Keratinocyte (primary cell): ENCODE data around the gene WRAP73. TPM values are rescaled to one million over a fixed set of nuclear protein-coding genes. Genes with fewer than 3 reads are reported as not detected.

Experiments
- DNase-seq: peaks from one replicate; pipeline ENCODE4 v3.0.0-alpha.2; 2011; ENCODE audit warnings: low read depth, missing footprints, low spot score
- FAIRE-seq: peaks from 2 replicates; lab custom pipeline; 2011; peaks lifted over from hg19 to GRCh38; lab: Jason Lieb, UNC
- H2AFZ ChIP-seq: 2 replicates; pipeline ENCODE4 v1.6.0; 2012; ENCODE audit warnings: low read length, control low read depth, inconsistent platforms; ENCODE audit not compliant: control insufficient read depth
- H3K27ac ChIP-seq: 2 replicates; pipeline ENCODE4 v1.5.1; 2011; ENCODE audit warnings: low read length; ENCODE audit not compliant: control insufficient read depth, insufficient read depth
- H3K27me3 ChIP-seq: 3 replicates; pipeline ENCODE4 v1.6.0; 2011; ENCODE audit warnings: low read length; ENCODE audit not compliant: control insufficient read depth, insufficient read depth; ENCODE audit errors: extremely low read depth
- H3K36me3 ChIP-seq, 2 experiments: 2 replicates in 1 of 2; 3 replicates in 1 of 2; pipeline ENCODE4 v1.5.1; 2011; ENCODE audit warnings: low read length in 2 of 2, mild to moderate bottlenecking in 1 of 2; ENCODE audit not compliant: control insufficient read depth in 2 of 2, insufficient read depth in 2 of 2; ENCODE audit errors: extremely low read depth in 1 of 2
- H3K4me1 ChIP-seq: 3 replicates; pipeline ENCODE4 v1.5.1; 2011; ENCODE audit warnings: low read length; ENCODE audit not compliant: control insufficient read depth, insufficient read depth; ENCODE audit errors: extremely low read depth
- H3K4me2 ChIP-seq: 3 replicates; pipeline ENCODE4 v1.6.0; 2011; ENCODE audit warnings: low read depth, low read length; ENCODE audit not compliant: control insufficient read depth, insufficient read depth; ENCODE audit errors: extremely low read depth
- H3K4me3 ChIP-seq, 3 experiments: fragments of 200-600 bp in 1 of 3; sonication (generic) in 1 of 3; 2 replicates in 2 of 3; 3 replicates in 1 of 3; pipeline ENCODE4 v1.5.1; 2011 to 2016; ENCODE audit warnings: low read length in 3 of 3, mild to moderate bottlenecking in 3 of 3, control low read depth in 2 of 3, inconsistent platforms in 1 of 3, low read depth in 1 of 3, mixed read lengths in 1 of 3, mixed run types in 1 of 3, moderate library complexity in 1 of 3; ENCODE audit not compliant: control insufficient read depth in 2 of 3, insufficient read depth in 2 of 3; ENCODE audit errors: extremely low read depth in 1 of 3
- H3K79me2 ChIP-seq: 2 replicates; pipeline ENCODE4 v1.6.0; 2012; ENCODE audit warnings: low read length; ENCODE audit not compliant: control insufficient read depth, insufficient read depth
- H3K9ac ChIP-seq: 3 replicates; pipeline ENCODE4 v1.6.0; 2011; ENCODE audit warnings: low read length; ENCODE audit not compliant: control insufficient read depth, insufficient read depth; ENCODE audit errors: extremely low read depth
- H3K9me1 ChIP-seq: 3 replicates; pipeline ENCODE4 v1.6.0; 2011; ENCODE audit warnings: low read length; ENCODE audit not compliant: control insufficient read depth, insufficient read depth; ENCODE audit errors: extremely low read depth
- H3K9me3 ChIP-seq: 2 replicates; pipeline ENCODE4 v1.5.1; 2012; ENCODE audit warnings: low read depth, low read length; ENCODE audit not compliant: control insufficient read depth
- H4K20me1 ChIP-seq: 3 replicates; pipeline ENCODE4 v1.6.0; 2011; ENCODE audit warnings: low read length; ENCODE audit not compliant: control insufficient read depth, insufficient read depth; ENCODE audit errors: extremely low read depth
- EZH2 ChIP-seq: IDR thresholded peaks from one replicate; pipeline ENCODE4 v1.6.1; 2012; ENCODE audit warnings: inconsistent platforms, mild to moderate bottlenecking, low read length, moderate library complexity
- dilution Hi-C: fragments of 300-500 bp; cut with MboI; formaldehyde crosslinking; loops from one replicate; pipeline ENCODE4 v1.7.0; 2020; ENCODE audit warnings: low sequenced_read_pairs; ENCODE audit not compliant: extremely low pct_ligation_motif_present
- polyA plus RNA-seq, 5 experiments: library from polyadenylated mRNA; depleted of rRNA in 3 of 5; stranded (reverse) in 3 of 5; stranded (forward) in 1 of 5; unstranded in 1 of 5; fragments of >200 nt; gene quantifications; 1 replicate in 1 of 5; 2 replicates in 3 of 5; 3 replicates in 1 of 5; pipeline versions ENCODE4 v1.2.1 to v1.2.3, GENCODE V29; 2011 to 2012; ENCODE audit warnings: missing spikeins in 2 of 5, low read depth in 1 of 5, low replicate concordance in 1 of 5
- TF ChIP-seq, protein P1 (sequence below), 3 experiments: IDR thresholded peaks in 1 of 3; conservative IDR thresholded peaks in 1 of 3; optimal IDR thresholded peaks in 1 of 3; 2 replicates in 2 of 3; 3 replicates in 1 of 3; pipeline versions ENCODE3 to v1.5.1; 2011; ENCODE audit warnings: low read length in 3 of 3, mild to moderate bottlenecking in 3 of 3, moderate library complexity in 2 of 3, control low read depth in 1 of 3, inconsistent platforms in 1 of 3; ENCODE audit not compliant: insufficient read depth in 2 of 3; ENCODE audit errors: extremely low read depth in 1 of 3

The WRAP73 gene
- polyA plus RNA-seq, 1 donor (not counting 4 experiments of a cell fraction or from before 2014, with no cell fraction given), result 18.9 TPM

DNA sequence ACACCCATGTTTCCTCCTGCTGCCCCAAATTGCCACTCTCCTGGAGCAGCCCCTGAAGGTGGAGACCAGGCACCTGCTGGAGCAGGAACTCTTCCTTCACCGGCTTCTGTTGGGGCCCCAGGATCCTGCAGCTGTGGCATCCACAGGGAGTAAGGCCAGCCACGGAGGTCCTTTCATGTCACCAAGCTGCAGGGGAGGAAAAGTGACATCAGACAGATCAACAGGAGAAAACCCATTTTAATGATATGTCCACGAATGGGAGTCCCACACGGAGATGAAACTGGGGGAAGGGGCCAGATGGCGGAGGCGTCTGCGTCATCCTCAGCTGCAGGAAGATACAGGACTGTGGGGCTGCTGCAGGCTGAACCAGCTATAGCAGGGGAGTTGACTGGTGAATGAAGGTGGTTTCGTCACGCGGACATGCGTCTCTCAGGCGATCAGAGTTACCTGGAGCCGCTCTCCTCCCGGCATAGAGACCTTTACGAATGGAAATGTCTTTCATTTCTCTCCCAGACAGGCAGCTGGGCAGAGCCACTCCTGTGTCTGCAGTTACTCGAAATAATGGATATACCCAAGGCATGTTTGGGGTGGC lies 12.3 kb upstream of the WRAP73 start:
- no peaks in the 10 kb centered on the region for H3K79me2 ChIP-seq
- H2AFZ ChIP-seq, result no peak overlapping the region
- no peaks in the 10 kb centered on the region for H3K36me3 ChIP-seq
- no peaks in the 10 kb centered on the region for H4K20me1 ChIP-seq
- FAIRE-seq (no peak), DNase-seq (no peak)
- H3K9me3 ChIP-seq, result no peaks in the 10 kb centered on the region
- H3K27me3 ChIP-seq, result peaks cover 6% of the 10 kb centered on the region
- H3K9me1 ChIP-seq, result no peaks in the 10 kb centered on the region
- TF ChIP-seq EZH2, result no peak
- TF ChIP-seq, protein P1, sequence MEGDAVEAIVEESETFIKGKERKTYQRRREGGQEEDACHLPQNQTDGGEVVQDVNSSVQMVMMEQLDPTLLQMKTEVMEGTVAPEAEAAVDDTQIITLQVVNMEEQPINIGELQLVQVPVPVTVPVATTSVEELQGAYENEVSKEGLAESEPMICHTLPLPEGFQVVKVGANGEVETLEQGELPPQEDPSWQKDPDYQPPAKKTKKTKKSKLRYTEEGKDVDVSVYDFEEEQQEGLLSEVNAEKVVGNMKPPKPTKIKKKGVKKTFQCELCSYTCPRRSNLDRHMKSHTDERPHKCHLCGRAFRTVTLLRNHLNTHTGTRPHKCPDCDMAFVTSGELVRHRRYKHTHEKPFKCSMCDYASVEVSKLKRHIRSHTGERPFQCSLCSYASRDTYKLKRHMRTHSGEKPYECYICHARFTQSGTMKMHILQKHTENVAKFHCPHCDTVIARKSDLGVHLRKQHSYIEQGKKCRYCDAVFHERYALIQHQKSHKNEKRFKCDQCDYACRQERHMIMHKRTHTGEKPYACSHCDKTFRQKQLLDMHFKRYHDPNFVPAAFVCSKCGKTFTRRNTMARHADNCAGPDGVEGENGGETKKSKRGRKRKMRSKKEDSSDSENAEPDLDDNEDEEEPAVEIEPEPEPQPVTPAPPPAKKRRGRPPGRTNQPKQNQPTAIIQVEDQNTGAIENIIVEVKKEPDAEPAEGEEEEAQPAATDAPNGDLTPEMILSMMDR (optimal IDR thresholded peaks at IDR 0.05 in 1 of 3, IDR thresholded peaks at IDR 0.05 in 1 of 3, conservative IDR thresholded peaks at IDR 0.05 in 1 of 3; ENCODE audit: extremely low read depth in 1 of 3, insufficient read depth in 2 of 3, low read length in 3 of 3), result no peak
- H3K4me3 ChIP-seq, result no peak overlapping the region
- H3K27ac ChIP-seq, result no peak overlapping the region
- dilution Hi-C loops, result no loop called here
- H3K4me2 ChIP-seq, result no peak overlapping the region
- peaks cover 10% of the 10 kb centered on the region for H3K4me1 ChIP-seq
- no peak overlapping the region for H3K9ac ChIP-seq

GRCh38 chr1:3661631-3662030 lies 11.7 kb upstream of the WRAP73 start:
- peaks cover 10% of the 10 kb centered on the region for H3K4me1 ChIP-seq
- H3K9ac ChIP-seq, result no peak overlapping the region
- DNase-seq (no peak), FAIRE-seq (no peak)
- no peak overlapping the region for H2AFZ ChIP-seq
- no peaks in the 10 kb centered on the region for H3K9me3 ChIP-seq
- no peak overlapping the region for H3K4me2 ChIP-seq
- H4K20me1 ChIP-seq, result no peaks in the 10 kb centered on the region
- dilution Hi-C loops, result no loop called here
- no peak overlapping the region for H3K27ac ChIP-seq
- TF ChIP-seq, protein P1 (optimal IDR thresholded peaks at IDR 0.05 in 1 of 3, IDR thresholded peaks at IDR 0.05 in 1 of 3, conservative IDR thresholded peaks at IDR 0.05 in 1 of 3; ENCODE audit: extremely low read depth in 1 of 3, insufficient read depth in 2 of 3, low read length in 3 of 3), result no peak
- no peak for TF ChIP-seq EZH2
- no peaks in the 10 kb centered on the region for H3K36me3 ChIP-seq
- H3K4me3 ChIP-seq, result no peak overlapping the region
- no peaks in the 10 kb centered on the region for H3K9me1 ChIP-seq
- peaks cover 7% of the 10 kb centered on the region for H3K27me3 ChIP-seq
- no peaks in the 10 kb centered on the region for H3K79me2 ChIP-seq
